Endodermal cell (in vitro differentiated cells): ENCODE data around the gene PGS1. TPM values are rescaled to one million over a fixed set of nuclear protein-coding genes. Genes with fewer than 3 reads are reported as not detected.

Experiments
- DNase-seq: peaks from one replicate; pipeline ENCODE4 v3.0.0-alpha.2; 2017
- H3K27ac ChIP-seq: 2 replicates; pipeline ENCODE4 v1.5.1; 2013; ENCODE audit warnings: mild to moderate bottlenecking, low read depth, low read length, moderate library complexity
- H3K27me3 ChIP-seq: 2 replicates; pipeline ENCODE4 v1.6.1; 2013; ENCODE audit warnings: mild to moderate bottlenecking, low read length, moderate library complexity; ENCODE audit not compliant: insufficient read depth, control insufficient read depth, poor library complexity, severe bottlenecking
- H3K36me3 ChIP-seq: 2 replicates; pipeline ENCODE4 v1.7.0; 2013; ENCODE audit warnings: mild to moderate bottlenecking, low read length, moderate library complexity; ENCODE audit not compliant: control insufficient read depth, insufficient read depth
- H3K4me1 ChIP-seq: one replicate; pipeline ENCODE4 v1.7.0; 2013; ENCODE audit warnings: low read length; ENCODE audit not compliant: control insufficient read depth, insufficient read depth
- H3K4me3 ChIP-seq: 2 replicates; pipeline ENCODE4 v1.5.1; 2013; ENCODE audit warnings: mild to moderate bottlenecking, low read length, moderate library complexity
- H3K9ac ChIP-seq: 2 replicates; pipeline ENCODE4 v1.6.1; 2013; ENCODE audit warnings: mild to moderate bottlenecking, low read length, moderate library complexity; ENCODE audit not compliant: poor library complexity, severe bottlenecking; ENCODE audit errors: extremely low read depth
- H3K9me3 ChIP-seq: 2 replicates; pipeline ENCODE4 v1.6.1; 2013; ENCODE audit warnings: mild to moderate bottlenecking, low read length, moderate library complexity; ENCODE audit not compliant: control insufficient read depth
- H3K27ac Mint-ChIP-seq: 2 replicates; pipeline ENCODE4 v1.8.0; 2020; ENCODE audit warnings: mixed read lengths
- H3K27me3 Mint-ChIP-seq: 2 replicates; pipeline ENCODE4 v1.8.0; 2021; ENCODE audit warnings: mild to moderate bottlenecking, mixed read lengths; ENCODE audit not compliant: insufficient read depth
- H3K36me3 Mint-ChIP-seq: 2 replicates; pipeline ENCODE4 v1.8.0; 2020; ENCODE audit warnings: low read depth, mixed read lengths
- H3K4me1 Mint-ChIP-seq: 2 replicates; pipeline ENCODE4 v1.8.0; 2020; ENCODE audit warnings: mixed read lengths
- H3K4me3 Mint-ChIP-seq: 2 replicates; pipeline ENCODE4 v1.8.0; 2020; ENCODE audit warnings: mild to moderate bottlenecking, moderate library complexity, mixed read lengths
- H3K9me3 Mint-ChIP-seq: 2 replicates; pipeline ENCODE4 v1.8.0; 2020; ENCODE audit warnings: mild to moderate bottlenecking, mixed read lengths
- CTCF ChIP-seq: fragments of 200-600 bp; sonication (generic); conservative IDR thresholded peaks from 2 replicates; pipeline ENCODE4 v1.5.0; 2021; ENCODE audit warnings: antibody characterized with exemption, mild to moderate bottlenecking
- WGBS, 2 experiments: methylation state at CpG; one replicate each; pipeline versions ENCODE4 v1.1.5 to v1.1.7; 2013; ENCODE audit warnings: missing lambda C conversion rate in 2 of 2, mixed read lengths in 1 of 2; ENCODE audit not compliant: insufficient coverage in 1 of 2, insufficient read length in 1 of 2; 5-methylcytosine and 5-hydroxymethylcytosine counted together
- total RNA-seq, 2 donors: library from RNA; stranded (reverse); fragmentation: NEBNext Ultra II Directional in 1 of 2; extraction: Animal tissue kit (Norgen Biotek cat#: 25700) in 1 of 2; gene quantifications; 2 replicates in 1 of 2; 3 replicates in 1 of 2; pipeline ENCODE4 v1.2.1, GENCODE V29; 2021

PGS1 gene
- total RNA-seq, 2 donors from 2014 or later = 57.1 to 58.2 TPM

- TF ChIP-seq CTCF = no peak
- H3K36me3 ChIP-seq = peaks cover 43% of the 10 kb centered on the region
- no peaks in the 10 kb centered on the region for H3K4me1 Mint-ChIP-seq
- WGBS, 2 experiments = 92 to 94% methylated on average over 28 to 34 of the region's 34 CpGs
- no peak overlapping the region for H3K27ac ChIP-seq
- H3K27me3 ChIP-seq = no peaks in the 10 kb centered on the region
- no peak for DNase-seq
- no peaks in the 10 kb centered on the region for H3K27me3 Mint-ChIP-seq
- H3K4me1 ChIP-seq = no peaks in the 10 kb centered on the region
- peak overlapping the region; percentile 66 for H3K27ac Mint-ChIP-seq
- peaks cover 43% of the 10 kb centered on the region for H3K36me3 Mint-ChIP-seq
- H3K9me3 ChIP-seq = no peaks in the 10 kb centered on the region
- H3K4me3 ChIP-seq = no peak overlapping the region
- no peak overlapping the region for H3K4me3 Mint-ChIP-seq
- H3K9ac ChIP-seq = no peak overlapping the region
- H3K9me3 Mint-ChIP-seq = no peaks in the 10 kb centered on the region
Measured at GRCh38 chr17:78414178-78415162, 36.0 kb downstream of the PGS1 start.

DNA sequence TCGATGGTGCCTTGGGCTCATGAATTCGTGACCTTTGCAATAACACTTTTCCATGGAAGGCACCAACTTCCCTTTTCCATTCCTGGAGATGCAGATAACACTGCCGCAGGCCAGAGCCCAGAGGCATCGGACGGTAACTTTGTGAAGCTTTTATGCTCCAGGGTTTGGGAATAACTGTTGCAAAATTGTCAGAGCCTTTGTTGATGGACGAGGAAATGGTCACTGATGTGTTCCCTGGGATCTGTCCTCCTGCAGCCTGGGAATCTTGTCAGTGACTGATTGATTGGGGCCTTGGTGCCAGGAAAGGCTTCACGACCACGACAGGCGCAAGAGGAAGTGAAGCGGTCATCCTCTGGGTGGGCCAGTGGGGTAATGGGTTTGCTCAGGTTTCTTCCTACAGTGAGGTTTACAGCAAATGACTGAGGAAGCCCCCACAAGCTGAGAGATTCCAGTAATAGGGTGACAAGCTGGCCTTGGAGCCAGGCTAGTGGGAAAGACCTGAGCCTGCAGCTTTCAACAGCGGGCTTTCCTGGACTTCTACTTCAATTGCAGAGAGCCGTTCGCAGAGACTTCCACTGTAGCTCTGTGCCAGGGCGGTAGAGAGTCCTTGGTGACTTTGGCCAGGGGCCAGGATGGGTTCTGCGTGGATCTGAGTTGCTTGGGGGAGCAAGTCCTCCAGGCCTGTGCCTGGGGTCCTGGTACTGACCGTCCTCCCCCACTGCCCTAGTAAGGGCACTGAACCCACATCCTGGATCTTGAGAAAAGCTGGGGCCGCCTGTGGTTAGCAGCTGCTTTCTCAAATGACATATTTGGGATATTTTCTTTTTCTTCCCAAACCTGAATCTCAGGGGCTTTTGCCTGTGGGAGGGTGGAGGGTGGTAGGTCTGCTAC is 37.6 kb downstream of the PGS1 start:
- no peak for TF ChIP-seq CTCF
- no peak for DNase-seq
- Mint-ChIP-seq H3K27me3 (no peaks in the 10 kb centered on the region), H3K4me1 (peaks cover 6% of the 10 kb centered on the region), H3K4me3 (no peak overlapping the region), H3K9me3 (no peaks in the 10 kb centered on the region), H3K36me3 (peaks cover 53% of the 10 kb centered on the region), H3K27ac (peak overlapping the region; percentile 78)
- H3K27me3 ChIP-seq = no peaks in the 10 kb centered on the region
- H3K4me1 ChIP-seq = no peaks in the 10 kb centered on the region
- H3K4me3 ChIP-seq = no peak overlapping the region
- H3K36me3 ChIP-seq = peaks cover 53% of the 10 kb centered on the region
- H3K9ac ChIP-seq = no peak overlapping the region
- H3K27ac ChIP-seq = no peak overlapping the region
- WGBS, 2 experiments = 89 to 96% methylated on average over 10 to 17 of the region's 17 CpGs
- H3K9me3 ChIP-seq = no peaks in the 10 kb centered on the region

- Histone ChIP-seq H3K9me3 (no peaks in the 10 kb centered on the region), H3K9ac (no peak overlapping the region), H3K4me3 (no peak overlapping the region), H3K27me3 (no peaks in the 10 kb centered on the region), H3K27ac (no peak overlapping the region), H3K4me1 (peaks cover 3% of the 10 kb centered on the region), H3K36me3 (peaks cover 52% of the 10 kb centered on the region)
- Mint-ChIP-seq H3K9me3 (no peaks in the 10 kb centered on the region), H3K27ac (peak overlapping the region; percentile 45), H3K4me1 (peaks cover 14% of the 10 kb centered on the region), H3K4me3 (no peak overlapping the region), H3K36me3 (peaks cover 54% of the 10 kb centered on the region), H3K27me3 (no peaks in the 10 kb centered on the region)
- no peak for DNase-seq
- no peak for TF ChIP-seq CTCF
- 96 to 100% methylated on average over 10 to 15 of the region's 15 CpGs for WGBS, 2 experiments
Measured at GRCh38 chr17:78416791-78417530, 38.5 kb downstream of the PGS1 start.
